H54 (cell line): ENCODE measurements around the gene WDFY2.
"Not testable (repeated sequence)": the region's sequence is repeated elsewhere in the genome, so short reads cannot be mapped to it uniquely, and the experiment has no call there.

Source experiments
- DNase-seq: peaks from one replicate; pipeline ENCODE4 v3.0.0; 2011; ENCODE audit warnings: low spot score, mixed read lengths; ENCODE audit not compliant: insufficient read length
- FAIRE-seq: peaks from 3 replicates; lab custom pipeline; 2011; peaks lifted over from hg19 to GRCh38; lab: Jason Lieb, UNC
- POLR2A ChIP-seq: IDR thresholded peaks from 2 replicates; pipeline ENCODE4 v1.6.1; 2011; ENCODE audit warnings: low read depth, mild to moderate bottlenecking, low read length

The WDFY2 gene

DNA sequence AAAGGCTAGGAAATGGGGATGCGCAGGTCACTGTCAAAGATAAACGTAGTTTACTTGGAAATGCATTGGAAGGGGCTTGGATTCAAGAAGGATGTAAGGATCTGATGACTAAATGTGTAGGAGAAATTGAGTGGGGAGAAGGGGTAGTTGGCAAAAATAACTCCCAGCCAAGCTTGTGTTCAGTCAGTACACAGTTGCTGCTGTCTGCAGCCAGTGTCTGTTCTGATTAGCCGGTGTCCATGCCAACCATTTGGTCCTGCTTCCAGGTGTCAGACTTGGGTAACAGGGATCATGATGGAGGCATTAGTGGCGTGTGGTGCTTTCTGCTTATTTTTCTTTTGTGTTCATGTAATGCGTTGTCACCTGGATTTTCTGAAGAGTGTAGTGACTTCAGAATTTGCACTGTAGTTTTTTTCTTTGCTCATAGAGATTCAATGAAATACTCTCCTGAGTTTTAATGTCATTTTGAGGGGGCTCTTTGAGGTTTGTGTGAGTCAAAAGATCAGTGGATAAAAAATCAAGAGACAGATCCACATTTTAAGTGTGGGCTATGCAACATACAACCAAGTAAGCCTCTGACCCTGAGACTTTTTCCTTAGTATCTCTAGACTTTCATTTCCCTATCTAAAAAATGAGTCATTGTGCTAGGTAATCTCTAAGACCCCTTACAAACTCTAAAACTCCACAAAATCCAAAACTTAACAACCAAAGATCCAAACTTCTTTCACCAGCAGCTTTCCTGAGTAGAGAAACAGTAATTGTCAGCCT lies 103.9 kb downstream of the WDFY2 start:
- TF ChIP-seq POLR2A = no peak
- FAIRE-seq (no peak), DNase-seq (no peak)

DNA sequence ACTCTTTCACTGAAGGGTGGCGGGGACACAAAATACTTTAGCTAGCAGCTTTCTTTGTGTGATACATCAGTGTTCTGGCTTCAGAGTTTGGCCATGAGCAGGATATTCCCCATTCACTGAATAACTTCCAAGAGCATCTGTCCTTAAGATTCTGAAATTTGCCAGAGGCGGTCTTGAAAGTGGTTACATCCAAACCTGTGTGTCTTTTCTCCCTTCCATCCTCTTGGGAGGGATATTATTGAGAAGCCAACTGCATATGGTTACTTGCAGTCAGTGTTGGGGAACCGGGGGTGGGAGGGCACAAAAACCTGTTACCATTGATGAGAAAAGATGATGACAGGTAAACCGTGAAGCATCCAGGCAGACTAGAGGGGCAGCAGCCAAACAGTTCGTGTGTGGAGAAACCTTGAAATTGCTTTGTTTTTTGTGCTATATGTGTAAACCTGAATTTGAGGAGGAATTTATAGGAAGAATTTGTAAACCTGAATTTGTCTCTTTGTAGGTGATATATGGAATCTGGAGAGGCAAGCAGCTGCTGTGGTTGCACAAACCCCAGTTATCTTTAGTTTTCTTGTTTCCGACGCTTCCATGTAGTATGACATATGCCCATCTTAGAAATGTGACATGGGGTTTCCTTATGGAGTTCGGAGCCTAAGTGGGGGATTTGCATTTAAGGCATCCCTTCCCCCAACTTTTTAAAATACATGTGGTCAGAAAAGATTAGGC lies 104.8 kb downstream of the WDFY2 start:
- FAIRE-seq = no peak
- DNase-seq = no peak
- no peak for TF ChIP-seq POLR2A

DNA sequence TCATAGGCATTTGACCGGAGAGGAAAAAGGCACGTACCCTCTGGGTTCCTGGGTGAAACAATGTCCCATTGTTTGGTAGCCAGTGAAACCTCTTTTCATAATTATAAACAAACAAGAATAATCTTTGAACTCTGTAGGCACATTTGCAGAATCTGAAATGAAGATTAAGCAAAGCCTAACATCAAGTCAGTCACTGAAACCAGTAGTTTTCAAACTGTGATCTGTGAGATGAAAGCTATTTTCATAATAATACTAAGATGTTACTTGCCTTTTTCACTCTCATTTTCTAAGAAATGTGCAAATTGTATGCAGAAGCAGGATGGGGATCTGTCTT lies 105.4 kb downstream of the WDFY2 start:
- no peak for DNase-seq
- no peak for TF ChIP-seq POLR2A
- FAIRE-seq = no peak

DNA sequence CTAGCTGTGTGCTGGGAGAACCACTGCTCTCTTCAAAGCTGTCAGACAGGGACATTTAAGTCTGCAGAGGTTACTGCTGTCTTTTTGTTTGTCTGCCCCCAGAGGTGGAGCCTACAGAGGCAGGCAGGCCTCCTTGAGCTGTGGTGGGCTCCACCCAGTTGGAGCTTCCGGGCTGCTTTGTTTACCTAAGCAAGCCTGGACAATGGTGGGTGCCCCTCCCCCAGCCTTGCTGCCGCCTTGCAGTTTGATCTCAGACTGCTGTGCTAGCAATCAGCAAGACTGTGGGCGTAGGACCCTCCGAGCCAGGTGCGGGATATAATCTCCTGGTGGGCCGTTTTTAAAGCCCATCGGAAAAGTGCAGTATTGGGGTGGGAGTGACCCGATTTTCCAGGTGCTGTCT lies 111.4 kb downstream of the WDFY2 start:
- FAIRE-seq, DNase-seq: not testable (repeated sequence)

DNA sequence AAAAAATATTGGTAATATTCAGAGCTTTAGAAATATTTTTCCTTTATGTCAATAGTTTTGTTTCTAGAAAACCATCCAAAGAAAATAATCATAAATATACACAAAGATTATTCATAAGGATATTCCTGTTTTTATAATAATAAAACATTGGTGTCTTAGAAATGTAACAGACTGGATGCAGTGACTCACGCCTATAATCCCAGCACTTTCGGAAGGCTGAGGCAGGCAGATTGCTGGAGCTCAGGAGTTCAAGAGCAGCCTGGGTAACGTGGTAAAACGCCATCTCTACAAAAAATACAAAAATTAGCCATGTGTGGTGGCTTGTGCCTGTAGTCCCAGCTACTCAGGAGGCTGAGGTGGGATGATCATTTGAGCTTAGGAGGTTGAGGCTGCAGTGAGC lies 112.9 kb downstream of the WDFY2 start:
- TF ChIP-seq POLR2A = no peak
- no peak for FAIRE-seq

DNA sequence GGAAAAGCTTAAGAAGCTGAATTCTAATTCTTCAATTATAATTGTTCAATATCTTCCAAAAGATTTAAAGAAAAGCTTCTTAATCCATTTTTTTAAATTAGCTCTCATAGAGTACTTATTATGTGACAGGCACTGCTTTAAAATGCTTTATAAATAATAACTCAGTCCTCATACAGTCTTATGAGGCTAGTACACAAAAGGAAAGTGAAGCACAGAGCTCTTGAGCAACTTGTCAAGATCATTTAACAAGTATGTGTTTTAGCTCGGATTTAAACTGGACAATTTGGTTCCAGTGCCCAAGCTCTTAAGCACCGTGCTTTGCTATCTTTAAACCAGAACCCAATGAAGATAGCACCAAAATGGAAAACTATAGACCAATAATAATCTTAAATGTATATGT lies 113.6 kb downstream of the WDFY2 start:
- TF ChIP-seq POLR2A = no peak
- FAIRE-seq (no peak), DNase-seq (no peak)

More for the DNA sequence above, 112.9 kb downstream of the WDFY2 start:
- DNase-seq = no peak

DNA sequence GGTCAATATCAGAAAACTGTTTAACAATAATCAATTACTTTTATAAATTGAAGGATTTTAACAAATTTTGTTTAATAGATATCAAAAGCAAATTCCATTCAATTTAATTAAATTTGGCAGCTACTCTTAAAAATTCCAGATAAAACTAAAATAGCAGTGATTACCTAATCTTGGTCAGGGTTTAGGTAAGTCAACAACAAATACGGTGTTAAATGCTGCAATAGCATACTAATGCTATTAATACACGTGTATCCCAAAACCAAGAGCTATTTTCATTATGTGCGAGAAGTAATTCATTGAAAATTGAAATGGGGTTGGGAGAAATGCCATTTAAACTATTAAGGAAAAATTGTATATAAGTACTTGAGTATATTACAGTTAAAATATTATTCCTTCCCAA lies 114.1 kb downstream of the WDFY2 start:
- no peak for DNase-seq
- TF ChIP-seq POLR2A = no peak
- no peak for FAIRE-seq

DNA sequence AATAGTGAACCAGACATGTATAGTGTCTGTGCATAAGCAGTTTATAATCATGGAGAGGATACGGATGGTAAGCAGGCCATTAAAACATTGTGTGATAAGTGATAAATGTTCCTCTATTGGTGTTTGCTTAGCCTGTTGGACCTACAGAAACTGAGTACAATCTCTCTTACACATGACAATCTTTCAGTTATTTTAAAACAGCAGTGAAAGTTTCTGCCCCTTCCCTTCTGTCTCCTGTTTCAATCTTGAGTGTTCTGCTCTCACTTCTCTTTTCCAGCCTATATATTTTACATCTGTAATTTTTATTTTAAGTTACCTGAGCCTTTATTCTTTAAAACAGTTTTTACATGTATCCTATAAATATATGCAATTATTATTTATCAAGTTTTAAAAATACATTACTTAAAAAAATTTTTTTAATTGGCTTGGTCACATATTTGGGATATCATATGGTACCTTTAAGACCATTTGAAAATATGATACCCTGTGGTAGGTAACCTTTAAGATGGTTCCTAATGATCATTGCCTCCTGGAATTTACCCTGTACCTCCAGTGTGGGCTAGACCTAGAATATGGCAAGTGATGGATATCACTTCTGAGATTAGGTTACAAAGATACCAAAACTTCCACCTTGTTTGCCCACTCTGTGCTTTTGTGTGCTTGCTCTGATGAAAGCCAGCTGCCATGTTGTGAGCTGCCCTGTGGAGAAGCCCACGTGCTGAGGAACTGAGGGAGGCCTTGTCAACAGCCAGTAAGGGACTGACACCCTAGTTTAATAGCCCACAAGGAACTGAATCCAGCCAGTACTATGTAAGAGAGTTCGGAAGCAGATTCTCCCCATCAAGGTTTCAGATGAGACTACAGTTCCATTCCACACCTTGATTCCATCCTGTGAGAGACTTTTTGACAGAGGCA lies 120.4 kb downstream of the WDFY2 start:
- no peak for TF ChIP-seq POLR2A
- DNase-seq = no peak
- no peak for FAIRE-seq

DNA sequence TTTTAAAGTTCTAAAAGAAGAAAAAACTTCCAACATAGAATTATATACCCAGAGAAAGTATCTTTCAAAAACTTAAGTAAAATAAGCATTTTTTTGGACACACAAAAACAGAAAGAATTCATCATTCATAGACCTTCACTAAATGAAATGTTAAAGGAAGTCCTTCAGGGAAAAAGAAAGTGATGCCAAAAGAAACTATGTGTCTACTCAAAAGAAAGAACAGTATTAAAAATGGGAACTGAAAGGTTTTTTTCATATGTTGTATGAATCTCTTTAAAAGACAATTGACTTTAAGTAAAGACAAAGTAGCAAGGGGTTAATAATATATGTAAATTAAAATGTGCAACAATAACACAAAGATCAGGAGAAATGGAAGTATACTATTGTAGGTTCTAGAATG lies 123.2 kb downstream of the WDFY2 start:
- TF ChIP-seq POLR2A = no peak
- FAIRE-seq (no peak), DNase-seq (no peak)

DNA sequence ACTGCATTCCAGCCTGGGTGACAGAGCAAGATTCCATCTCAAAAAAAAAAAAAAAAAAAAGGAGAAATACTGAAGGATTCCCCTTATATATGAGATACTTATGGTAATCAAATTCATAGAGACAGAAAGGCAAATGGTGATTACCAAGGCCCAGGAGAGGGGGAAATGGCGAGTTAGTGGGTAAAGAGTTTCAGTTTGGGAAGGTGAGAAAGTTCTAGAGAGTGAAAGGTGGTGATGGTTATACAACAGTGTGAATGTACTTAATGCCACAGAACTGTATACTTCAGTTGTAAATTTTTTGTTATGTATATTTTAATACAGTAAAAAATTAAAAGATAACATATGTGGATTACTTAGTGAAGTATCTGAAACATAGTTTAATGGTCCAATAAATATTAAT lies 129.5 kb downstream of the WDFY2 start:
- no peak for TF ChIP-seq POLR2A
- FAIRE-seq = no peak
- DNase-seq = no peak

DNA sequence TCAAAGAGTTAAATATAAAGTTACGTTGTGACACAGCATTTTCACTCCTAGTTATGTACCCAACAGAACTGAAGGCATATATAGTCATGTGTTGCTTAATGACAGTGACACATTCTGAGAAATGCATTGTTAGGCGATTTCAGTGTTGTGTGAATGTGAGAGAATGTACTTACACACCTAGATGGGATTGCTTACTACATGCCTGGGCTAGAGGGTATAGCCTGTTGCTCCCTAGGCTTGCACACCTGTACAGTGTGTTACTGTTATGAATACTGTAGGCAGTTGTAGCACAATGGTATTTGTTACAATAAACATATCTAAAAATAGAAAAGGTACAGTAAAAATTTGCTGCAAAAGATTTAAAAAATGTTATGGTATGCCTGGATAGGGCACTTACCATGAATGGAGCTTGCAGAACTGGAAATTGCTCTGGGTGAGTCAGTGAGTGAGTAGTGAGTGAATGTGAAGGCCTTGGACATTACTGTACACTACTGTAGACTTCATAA lies 130.5 kb downstream of the WDFY2 start:
- TF ChIP-seq POLR2A = no peak
- FAIRE-seq (peak; percentile 79), DNase-seq (no peak)

DNA sequence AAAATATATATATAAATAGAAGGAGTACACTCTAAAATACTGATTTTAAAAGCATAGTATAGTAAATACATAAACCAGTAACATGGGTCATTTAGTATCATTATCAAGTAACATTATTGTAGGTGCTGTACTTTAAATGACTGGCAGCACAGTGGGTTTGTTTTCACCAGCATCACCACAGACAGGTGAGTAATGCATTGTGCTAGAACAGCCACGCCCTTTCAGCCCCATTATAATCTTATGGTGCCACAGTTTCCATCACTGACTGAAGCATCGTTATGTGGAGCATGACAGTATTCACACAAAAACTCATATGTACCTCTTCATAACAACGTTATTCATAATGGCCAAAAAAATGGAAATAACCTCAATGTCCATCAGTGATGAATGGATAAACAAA lies 131.4 kb downstream of the WDFY2 start:
- no peak for TF ChIP-seq POLR2A
- no peak for DNase-seq
- FAIRE-seq = no peak

DNA sequence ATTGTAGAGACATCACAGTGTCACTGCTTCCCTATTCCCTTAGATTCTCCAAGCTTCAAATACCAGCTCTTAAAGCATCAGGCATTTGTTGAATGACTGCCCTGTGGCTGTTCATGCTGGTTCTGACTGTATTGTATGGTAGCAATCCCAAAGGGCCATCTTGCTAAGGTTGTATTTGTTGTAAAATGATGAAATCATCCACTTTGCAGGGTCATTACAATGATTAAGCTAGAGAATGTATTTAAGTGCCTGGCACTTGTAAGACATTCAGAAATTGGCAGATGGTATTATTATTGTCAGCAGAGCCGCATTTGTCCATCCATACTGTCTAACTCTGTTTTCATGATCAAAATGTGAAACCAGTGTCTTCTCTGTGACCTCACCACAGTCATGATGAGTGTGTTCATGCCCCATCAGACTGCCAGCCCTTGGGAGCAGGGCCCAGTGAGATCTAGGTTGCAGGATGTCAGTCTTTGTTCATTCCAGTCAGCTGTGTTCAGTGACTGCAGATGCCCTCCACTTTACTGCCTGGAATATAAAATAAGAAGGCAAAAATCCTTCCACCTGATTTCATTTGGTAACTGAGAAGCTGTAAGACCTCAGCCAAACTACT lies 133.6 kb downstream of the WDFY2 start:
- DNase-seq = no peak
- FAIRE-seq = no peak
- no peak for TF ChIP-seq POLR2A
